Adipose tissue (tissue), 3 donors: ENCODE measurements around the gene TRIML1. TPM values are rescaled to one million over a fixed set of nuclear protein-coding genes. Genes with fewer than 3 reads are reported as not detected.

Experiments used
- H3K27ac ChIP-seq: one replicate; pipeline ENCODE4 v1.5.1; 2013; ENCODE audit warnings: low read depth, low read length
- whole genome bisulfite sequencing, 3 donors: extraction: QIAGEN DNeasy Blood & Tissue Kit; methylation state at CpG; one replicate each; pipeline ENCODE4 v1.1.7; 2013; 5-methylcytosine and 5-hydroxymethylcytosine counted together
- polyA plus RNA-seq, 3 donors: library from polyadenylated mRNA; stranded (reverse); fragments of 200-250 nt; gene quantifications; one replicate each; pipeline ENCODE4 v1.2.3, GENCODE V29; 2013
- donor health status: healthy with polysubstance abuse.
- donor health status: Bipolar disorder and iron deficiency.
- donor health status: healthy.

TRIML1 gene
- polyA plus RNA-seq, 3 donors = not detected

- WGBS, 3 donors = 26 to 52% (median 50%) methylated on average over 13 of the region's 13 CpGs
- H3K27ac ChIP-seq = no peak overlapping the region
Measured at GRCh38 chr4:188196134-188196735, 57.0 kb downstream of the TRIML1 start.

Other genes with a start within 250 kb of the TRIML1 start
- under 1 TPM in 1 of 3 donors, not detected in 2; 0.09 TPM for gene ZFP42, start 143.7 kb upstream of the TRIML1 start, polyA plus RNA-seq
- under 1 TPM in 2 of 3 donors, not detected in 1; 0.06 to 0.34 TPM for gene TRIML2, start 29.8 kb upstream of the TRIML1 start, polyA plus RNA-seq